HEK293 (cell line): ENCODE results near the gene NPHP4.

ENCODE experiments used
- ZBTB17 ChIP-seq: fragments of 450-650 bp; formaldehyde crosslinking; IDR thresholded peaks from 2 replicates; pipeline ENCODE4 v1.5.1; 2016; ENCODE audit warnings: missing biosample characterization, missing genetic modification characterization
- ZBTB8A ChIP-seq: fragments of 450-650 bp; formaldehyde crosslinking; IDR thresholded peaks from 2 replicates; pipeline ENCODE4 v1.5.1; 2016; ENCODE audit warnings: missing biosample characterization, missing genetic modification characterization
- ZNF175 ChIP-seq: fragments of 450-650 bp; formaldehyde crosslinking; IDR thresholded peaks from 2 replicates; pipeline ENCODE4 v1.5.1; 2016; ENCODE audit warnings: missing biosample characterization, missing genetic modification characterization
- ZNF791 ChIP-seq: fragments of 450-650 bp; formaldehyde crosslinking; IDR thresholded peaks from 2 replicates; pipeline ENCODE4 v1.5.1; 2016; ENCODE audit warnings: missing biosample characterization, missing genetic modification characterization
- TF ChIP-seq, protein P1 (sequence below): fragments of 450-650 bp; formaldehyde crosslinking; IDR thresholded peaks from 2 replicates; pipeline ENCODE4 v1.5.1; 2016; ENCODE audit warnings: missing biosample characterization, missing genetic modification characterization
- TF ChIP-seq, protein P2 (sequence below): fragments of 450-650 bp; formaldehyde crosslinking; IDR thresholded peaks from 2 replicates; pipeline ENCODE4 v1.5.1; 2016; ENCODE audit warnings: missing biosample characterization, missing genetic modification characterization, low read depth

DNA sequence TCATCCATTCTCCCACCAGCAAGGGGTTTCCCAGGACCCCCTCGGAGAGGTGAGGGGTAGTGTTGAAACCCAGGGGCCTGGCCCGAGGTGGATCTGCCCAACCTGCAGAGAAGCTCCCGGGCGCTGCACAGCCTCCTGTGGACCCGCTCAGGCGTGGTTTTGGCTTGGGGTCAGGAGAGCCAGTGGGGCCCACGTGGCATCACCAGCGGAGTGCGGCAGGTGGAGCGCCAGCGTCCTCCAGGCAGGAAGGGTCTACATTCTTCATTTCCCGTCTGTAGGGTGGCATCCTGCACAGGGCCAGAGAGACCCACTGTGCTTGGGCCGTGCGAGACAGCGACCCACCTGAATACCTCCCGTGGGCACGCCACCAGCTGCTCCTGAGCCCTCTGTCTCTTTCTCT lies 135.2 kb downstream of the NPHP4 start:
- TF ChIP-seq ZBTB17 (tag by site-specific recombination) (no peak), ZNF791 (no peak), ZNF175 (tag by site-specific recombination) (no peak), ZBTB8A (tag by site-specific recombination) (no peak)
- TF ChIP-seq, protein P1, sequence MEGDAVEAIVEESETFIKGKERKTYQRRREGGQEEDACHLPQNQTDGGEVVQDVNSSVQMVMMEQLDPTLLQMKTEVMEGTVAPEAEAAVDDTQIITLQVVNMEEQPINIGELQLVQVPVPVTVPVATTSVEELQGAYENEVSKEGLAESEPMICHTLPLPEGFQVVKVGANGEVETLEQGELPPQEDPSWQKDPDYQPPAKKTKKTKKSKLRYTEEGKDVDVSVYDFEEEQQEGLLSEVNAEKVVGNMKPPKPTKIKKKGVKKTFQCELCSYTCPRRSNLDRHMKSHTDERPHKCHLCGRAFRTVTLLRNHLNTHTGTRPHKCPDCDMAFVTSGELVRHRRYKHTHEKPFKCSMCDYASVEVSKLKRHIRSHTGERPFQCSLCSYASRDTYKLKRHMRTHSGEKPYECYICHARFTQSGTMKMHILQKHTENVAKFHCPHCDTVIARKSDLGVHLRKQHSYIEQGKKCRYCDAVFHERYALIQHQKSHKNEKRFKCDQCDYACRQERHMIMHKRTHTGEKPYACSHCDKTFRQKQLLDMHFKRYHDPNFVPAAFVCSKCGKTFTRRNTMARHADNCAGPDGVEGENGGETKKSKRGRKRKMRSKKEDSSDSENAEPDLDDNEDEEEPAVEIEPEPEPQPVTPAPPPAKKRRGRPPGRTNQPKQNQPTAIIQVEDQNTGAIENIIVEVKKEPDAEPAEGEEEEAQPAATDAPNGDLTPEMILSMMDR (tag by site-specific recombination) = no peak
- TF ChIP-seq, protein P2, sequence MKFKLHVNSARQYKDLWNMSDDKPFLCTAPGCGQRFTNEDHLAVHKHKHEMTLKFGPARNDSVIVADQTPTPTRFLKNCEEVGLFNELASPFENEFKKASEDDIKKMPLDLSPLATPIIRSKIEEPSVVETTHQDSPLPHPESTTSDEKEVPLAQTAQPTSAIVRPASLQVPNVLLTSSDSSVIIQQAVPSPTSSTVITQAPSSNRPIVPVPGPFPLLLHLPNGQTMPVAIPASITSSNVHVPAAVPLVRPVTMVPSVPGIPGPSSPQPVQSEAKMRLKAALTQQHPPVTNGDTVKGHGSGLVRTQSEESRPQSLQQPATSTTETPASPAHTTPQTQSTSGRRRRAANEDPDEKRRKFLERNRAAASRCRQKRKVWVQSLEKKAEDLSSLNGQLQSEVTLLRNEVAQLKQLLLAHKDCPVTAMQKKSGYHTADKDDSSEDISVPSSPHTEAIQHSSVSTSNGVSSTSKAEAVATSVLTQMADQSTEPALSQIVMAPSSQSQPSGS = no peak
